ENCODE data around the gene AVP. TPM values are rescaled to one million over a fixed set of nuclear protein-coding genes. Genes with fewer than 3 reads are reported as not detected.
"Not testable (repeated sequence)": the region's sequence is repeated elsewhere in the genome, so short reads cannot be mapped to it uniquely, and the experiment has no call there.

The AVP gene
- total RNA-seq, 1 donor from 2014 or later, result 0.38 TPM

DNA sequence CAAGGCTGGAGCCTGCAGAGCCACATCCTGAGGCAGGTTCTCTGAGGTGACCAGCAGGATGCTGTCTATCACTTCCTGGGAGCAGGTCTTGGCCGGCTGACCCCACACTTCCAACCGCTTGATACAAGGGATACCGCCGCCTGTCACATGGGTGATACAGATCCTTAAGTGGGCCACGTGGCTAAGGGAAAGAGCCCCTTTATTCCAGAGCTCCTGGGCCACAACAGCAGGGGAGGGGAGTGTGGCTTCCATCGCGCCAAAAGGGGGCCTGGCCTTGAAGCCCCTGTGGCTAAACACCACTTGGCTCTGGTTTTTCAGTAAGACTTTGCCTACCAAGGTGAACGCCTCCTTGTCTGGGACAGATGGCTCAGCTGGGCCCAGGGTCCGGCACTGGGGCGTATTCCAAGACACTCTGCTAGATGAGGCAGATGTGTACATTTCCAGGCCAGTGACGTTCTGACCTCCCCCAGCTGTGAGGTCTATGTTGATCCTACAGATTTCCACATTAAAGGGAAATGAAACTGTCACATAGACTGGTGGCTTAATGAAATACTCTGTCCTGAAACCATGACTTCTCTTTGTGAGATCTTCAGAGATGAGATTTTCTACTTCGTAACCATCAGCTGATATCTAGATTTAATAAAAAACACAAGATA is 37.6 kb upstream of the AVP start:
- Histone ChIP-seq H3K27ac (replicated peaks) (no peak overlapping the region), H3K36me3 (peaks cover 21% of the 10 kb centered on the region), H3K4me3 (no peak overlapping the region), H3K9me3 (replicated peaks) (no peaks in the 10 kb centered on the region), H3K4me1 (peaks cover 7% of the 10 kb centered on the region), H3K27me3 (ENCODE audit: low read depth) (no peaks in the 10 kb centered on the region)
- TF ChIP-seq, protein P1, sequence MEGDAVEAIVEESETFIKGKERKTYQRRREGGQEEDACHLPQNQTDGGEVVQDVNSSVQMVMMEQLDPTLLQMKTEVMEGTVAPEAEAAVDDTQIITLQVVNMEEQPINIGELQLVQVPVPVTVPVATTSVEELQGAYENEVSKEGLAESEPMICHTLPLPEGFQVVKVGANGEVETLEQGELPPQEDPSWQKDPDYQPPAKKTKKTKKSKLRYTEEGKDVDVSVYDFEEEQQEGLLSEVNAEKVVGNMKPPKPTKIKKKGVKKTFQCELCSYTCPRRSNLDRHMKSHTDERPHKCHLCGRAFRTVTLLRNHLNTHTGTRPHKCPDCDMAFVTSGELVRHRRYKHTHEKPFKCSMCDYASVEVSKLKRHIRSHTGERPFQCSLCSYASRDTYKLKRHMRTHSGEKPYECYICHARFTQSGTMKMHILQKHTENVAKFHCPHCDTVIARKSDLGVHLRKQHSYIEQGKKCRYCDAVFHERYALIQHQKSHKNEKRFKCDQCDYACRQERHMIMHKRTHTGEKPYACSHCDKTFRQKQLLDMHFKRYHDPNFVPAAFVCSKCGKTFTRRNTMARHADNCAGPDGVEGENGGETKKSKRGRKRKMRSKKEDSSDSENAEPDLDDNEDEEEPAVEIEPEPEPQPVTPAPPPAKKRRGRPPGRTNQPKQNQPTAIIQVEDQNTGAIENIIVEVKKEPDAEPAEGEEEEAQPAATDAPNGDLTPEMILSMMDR (IDR thresholded peaks at IDR 0.05; ENCODE audit: borderline replicate concordance), result no peak
- intact Hi-C loops (cut with micrococcal nuclease), result no loop called here
- no peak for DNase-seq

DNA sequence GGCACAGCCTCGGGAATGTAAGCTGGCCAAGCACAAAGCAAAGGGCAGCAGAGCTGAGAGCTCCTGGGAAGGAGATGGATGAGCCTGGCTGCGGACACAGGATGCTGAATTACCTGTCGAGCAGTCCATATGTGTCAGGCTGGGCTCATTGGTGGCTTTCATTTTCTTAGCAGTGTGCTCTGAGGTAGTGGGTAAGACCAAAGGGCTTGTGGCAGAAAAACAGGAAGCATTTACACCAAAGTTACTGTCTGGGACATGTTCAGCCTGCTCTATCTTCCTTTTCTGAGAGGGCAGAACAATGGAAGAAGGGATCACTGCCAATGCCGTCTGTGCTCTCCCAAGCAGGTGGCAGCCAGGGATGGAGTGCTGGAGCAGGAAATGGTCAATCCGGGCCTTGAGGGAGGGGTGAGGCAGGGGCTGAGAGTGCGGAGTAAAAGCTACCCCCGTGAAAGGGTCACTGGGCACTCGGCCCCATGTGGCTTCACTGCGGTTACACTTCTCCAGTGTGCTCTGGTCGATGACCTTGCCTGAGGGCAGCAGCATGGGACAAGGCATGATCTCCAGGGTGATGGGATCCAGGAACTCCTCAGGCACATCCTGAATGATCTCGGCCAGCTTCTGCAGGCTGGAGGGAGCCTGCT is 36.9 kb upstream of the AVP start:
- DNase-seq, result no peak
- Histone ChIP-seq H3K27me3 (ENCODE audit: low read depth) (no peaks in the 10 kb centered on the region), H3K4me3 (no peak overlapping the region), H3K36me3 (peaks cover 21% of the 10 kb centered on the region), H3K4me1 (peaks cover 5% of the 10 kb centered on the region), H3K9me3 (replicated peaks) (no peaks in the 10 kb centered on the region), H3K27ac (replicated peaks) (no peak overlapping the region)
- intact Hi-C loops (cut with micrococcal nuclease), result no loop called here
- TF ChIP-seq, protein P1 (IDR thresholded peaks at IDR 0.05; ENCODE audit: borderline replicate concordance), result no peak

DNA sequence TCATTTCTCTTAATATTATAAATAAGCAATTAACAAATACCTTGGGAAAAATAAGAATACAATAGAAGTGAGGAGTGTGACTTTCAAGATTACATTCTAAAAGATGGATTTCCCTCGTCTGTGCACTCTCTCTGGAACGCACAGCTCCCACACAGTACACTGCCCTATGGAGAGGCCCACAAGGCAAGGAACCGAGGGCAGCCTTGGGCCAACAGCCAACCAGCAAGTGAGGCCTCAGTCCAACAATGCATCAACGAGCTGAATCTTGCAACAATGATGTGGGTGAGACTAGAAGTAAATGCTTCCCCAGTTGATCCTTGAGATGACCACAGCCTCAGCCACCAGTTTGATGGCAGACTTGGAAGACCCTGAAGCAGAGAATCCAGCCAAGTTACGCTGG is 34.5 kb upstream of the AVP start:
- Histone ChIP-seq H3K27ac (replicated peaks) (no peak overlapping the region), H3K27me3 (ENCODE audit: low read depth) (no peaks in the 10 kb centered on the region), H3K4me3 (no peak overlapping the region), H3K36me3 (peaks cover 21% of the 10 kb centered on the region), H3K9me3 (replicated peaks) (no peaks in the 10 kb centered on the region), H3K4me1 (peaks cover 15% of the 10 kb centered on the region)
- DNase-seq, result no peak
- TF ChIP-seq, protein P1 (IDR thresholded peaks at IDR 0.05; ENCODE audit: borderline replicate concordance), result no peak
- intact Hi-C loops (cut with micrococcal nuclease), result loop anchor here (10.0 kb wide), 1 partner anchor 64 kb away; no protein-coding TSS in a partner anchor

DNA sequence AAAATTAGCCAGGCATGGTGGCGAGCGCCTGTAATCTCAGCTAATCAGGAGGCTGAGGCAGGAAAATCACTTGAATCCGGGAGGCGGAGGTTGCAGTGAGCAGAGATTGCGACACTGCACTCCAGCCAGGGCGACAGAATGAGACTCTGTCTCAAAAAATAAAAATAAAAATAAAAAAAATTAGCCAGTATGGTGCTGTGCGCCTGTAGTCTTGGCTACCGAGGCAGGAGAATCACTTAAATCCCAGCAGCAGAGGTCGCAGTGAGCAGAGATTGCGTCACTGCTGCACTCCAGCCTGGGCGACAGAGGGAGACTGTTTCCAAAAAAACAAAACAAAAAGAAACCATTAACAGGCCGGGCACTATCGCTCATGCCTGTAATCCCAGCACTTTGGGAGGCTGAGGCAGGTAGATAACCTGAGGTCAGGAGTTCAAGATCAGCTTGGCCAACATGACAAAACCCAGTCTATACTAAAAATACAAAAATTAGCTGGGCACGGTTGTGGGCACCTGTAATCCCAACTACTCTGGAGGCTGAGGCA is 33.4 kb upstream of the AVP start:
- intact Hi-C loops (cut with micrococcal nuclease), result loop anchor here (10.0 kb wide), 1 partner anchor 63 kb away; no protein-coding TSS in a partner anchor
- not testable (repeated sequence) for H3K9me3 ChIP-seq (replicated peaks); H3K27me3 ChIP-seq (ENCODE audit: low read depth)
- TF ChIP-seq, protein P1 (IDR thresholded peaks at IDR 0.05; ENCODE audit: borderline replicate concordance), result peak; percentile 75
- H3K36me3 ChIP-seq, result peaks cover 25% of the 10 kb centered on the region
- H3K4me3 ChIP-seq, result peak overlapping the region; percentile 34
- peak overlapping the region; percentile 66 for H3K27ac ChIP-seq (replicated peaks)
- H3K4me1 ChIP-seq, result peaks cover 15% of the 10 kb centered on the region
- peak; percentile 59 for DNase-seq

DNA sequence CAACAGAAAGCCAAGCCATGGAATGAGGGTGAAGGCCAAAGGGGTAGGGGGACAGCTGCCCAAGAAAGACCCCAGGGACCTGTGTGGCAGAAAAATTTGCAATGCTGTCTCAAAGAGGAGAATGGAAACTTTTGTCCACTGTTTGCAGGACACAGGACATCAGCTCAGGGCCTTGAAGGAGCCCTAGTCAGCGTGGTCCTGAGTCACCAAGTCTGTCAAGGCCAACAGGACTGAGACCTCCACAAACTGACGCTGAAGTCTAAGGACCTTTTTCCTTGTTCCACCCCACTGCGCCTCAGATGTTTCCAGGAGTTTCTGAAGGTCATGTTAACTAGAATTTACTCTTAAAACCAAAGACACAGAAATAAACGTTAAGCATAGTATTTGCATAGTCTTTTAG is 31.8 kb upstream of the AVP start:
- Histone ChIP-seq H3K4me1 (peaks cover 15% of the 10 kb centered on the region), H3K27me3 (ENCODE audit: low read depth) (no peaks in the 10 kb centered on the region), H3K36me3 (peaks cover 9% of the 10 kb centered on the region), H3K4me3 (no peak overlapping the region), H3K9me3 (replicated peaks) (no peaks in the 10 kb centered on the region), H3K27ac (replicated peaks) (no peak overlapping the region)
- TF ChIP-seq, protein P1 (IDR thresholded peaks at IDR 0.05; ENCODE audit: borderline replicate concordance), result no peak
- intact Hi-C loops (cut with micrococcal nuclease), result loop anchor here (10.0 kb wide), 1 partner anchor 62 kb away; no protein-coding TSS in a partner anchor
- no peak for DNase-seq

Data from left ventricle myocardium inferior (tissue), 1 donor.